B cell (primary cell): Measurements from ENCODE around the gene PHF20. TPM values are rescaled to one million over a fixed set of nuclear protein-coding genes. Genes with fewer than 3 reads are reported as not detected.
"Not testable (repeated sequence)": the region's sequence is repeated elsewhere in the genome, so short reads cannot be mapped to it uniquely, and the experiment has no call there.

Experiments used
- ATAC-seq: fragments of 200-7000 bp; cut with Tn5 transposase; one replicate; pipeline ENCODE4 v1.10.0; 2021; ENCODE audit warnings: low read depth, mild to moderate bottlenecking, moderate number of reproducible peaks, moderate library complexity
- CTCF ChIA-PET: fragments of 350-600 bp; sonication (Branson Sonifier 250); formaldehyde crosslinking; loops from one replicate; lab custom pipeline; 2021; ENCODE audit warnings: antibody characterized with exemption, inconsistent platforms; lab: Charles Lee
- POLR2A ChIA-PET: fragments of 350-600 bp; sonication (Branson Sonifier 250); formaldehyde crosslinking; loops from one replicate; lab custom pipeline; 2021; ENCODE audit warnings: antibody characterized with exemption; lab: Charles Lee
- DNase-seq: peaks from one replicate; pipeline ENCODE4 v3.0.0; 2013
- H2AFZ ChIP-seq: 2 replicates; pipeline ENCODE4 v1.6.1; 2012; ENCODE audit warnings: mild to moderate bottlenecking, low read depth, low read length; ENCODE audit not compliant: insufficient read depth, poor library complexity, severe bottlenecking
- H3K27ac ChIP-seq, 2 donors: 1 replicate in 1 of 2; 2 replicates in 1 of 2; pipeline ENCODE4 v1.5.1; 2012 to 2013; ENCODE audit warnings: low read length in 2 of 2, mild to moderate bottlenecking in 2 of 2, moderate library complexity in 1 of 2
- H3K27me3 ChIP-seq, 4 experiments: fragments of 200-600 bp in 1 of 4; sonication (generic) in 1 of 4; replicated peaks in 1 of 4; 1 replicate in 2 of 4; 2 replicates in 2 of 4; pipeline versions ENCODE4 v1.6.1 to v1.7.0; 2013 to 2016; ENCODE audit warnings: low read length in 3 of 4, mild to moderate bottlenecking in 2 of 4, mixed read lengths in 1 of 4, moderate library complexity in 1 of 4; ENCODE audit not compliant: insufficient read depth in 4 of 4, control insufficient read depth in 3 of 4; ENCODE audit errors: control extremely low read depth in 1 of 4
- H3K36me3 ChIP-seq, 2 experiments: replicated peaks in 1 of 2; 1 replicate in 1 of 2; 2 replicates in 1 of 2; pipeline versions ENCODE4 v1.6.1 to v1.7.1; 2013; ENCODE audit warnings: low read length in 1 of 2; ENCODE audit not compliant: insufficient read depth in 2 of 2, control insufficient read depth in 1 of 2; ENCODE audit errors: control extremely low read depth in 1 of 2, extremely low read depth in 1 of 2
- H3K4me1 ChIP-seq, 2 donors: fragments of 200-600 bp in 1 of 2; sonication (generic) in 1 of 2; 1 replicate in 1 of 2; 2 replicates in 1 of 2; pipeline versions ENCODE4 v1.5.1 to v1.6.1; 2013 to 2017; ENCODE audit warnings: low read length in 2 of 2; ENCODE audit not compliant: control insufficient read depth in 2 of 2, insufficient read depth in 2 of 2
- H3K4me2 ChIP-seq: replicated peaks from 2 replicates; pipeline ENCODE3; 2012; ENCODE audit warnings: mild to moderate bottlenecking, low read depth, low read length; ENCODE audit not compliant: poor library complexity, severe bottlenecking
- H3K4me3 ChIP-seq, 5 experiments: fragments of 200-600 bp in 1 of 5; sonication (generic) in 1 of 5; 1 replicate in 3 of 5; 2 replicates in 2 of 5; pipeline versions ENCODE4 v1.5.1 to v1.7.0; 2011 to 2016; ENCODE audit warnings: low read length in 4 of 5, mild to moderate bottlenecking in 4 of 5, low read depth in 2 of 5, control low read depth in 1 of 5, moderate library complexity in 1 of 5; ENCODE audit not compliant: insufficient read depth in 1 of 5; ENCODE audit errors: control extremely low read depth in 1 of 5, extremely low read depth in 1 of 5
- H3K79me2 ChIP-seq: fragments of 200-600 bp; sonication (generic); one replicate; pipeline ENCODE4 v1.6.0; 2016; ENCODE audit warnings: low read length; ENCODE audit not compliant: control insufficient read depth, insufficient read depth
- H3K9ac ChIP-seq: fragments of 200-600 bp; sonication (generic); 2 replicates; pipeline ENCODE4 v1.6.1; 2017; ENCODE audit warnings: mild to moderate bottlenecking, low read length, moderate library complexity
- H3K9me3 ChIP-seq, 3 donors: one replicate each; pipeline versions ENCODE4 v1.6.1 to v1.7.1; 2013; ENCODE audit warnings: low read length in 2 of 3; ENCODE audit not compliant: control insufficient read depth in 2 of 3, insufficient read depth in 1 of 3; ENCODE audit errors: control extremely low read depth in 1 of 3
- H4K20me1 ChIP-seq: 2 replicates; pipeline ENCODE4 v1.6.0; 2012; ENCODE audit warnings: mild to moderate bottlenecking, low read length; ENCODE audit not compliant: insufficient read depth, control insufficient read depth, poor library complexity, severe bottlenecking
- H3K27ac Mint-ChIP-seq: one replicate; pipeline ENCODE4 v1.8.0; 2021; ENCODE audit warnings: mixed read lengths
- H3K27me3 Mint-ChIP-seq: one replicate; pipeline ENCODE4 v1.8.0; 2021; ENCODE audit warnings: mixed read lengths
- H3K4me1 Mint-ChIP-seq: one replicate; pipeline ENCODE4 v1.8.0; 2021; ENCODE audit warnings: mixed read lengths
- H3K4me3 Mint-ChIP-seq: one replicate; pipeline ENCODE4 v1.8.0; 2021; ENCODE audit warnings: mixed read lengths
- H3K9me3 Mint-ChIP-seq: one replicate; pipeline ENCODE4 v1.8.0; 2022; ENCODE audit warnings: mixed read lengths; ENCODE audit not compliant: insufficient read depth
- EZH2 ChIP-seq: IDR thresholded peaks from 2 replicates; pipeline ENCODE4 v1.6.1; 2012; ENCODE audit warnings: borderline replicate concordance, low read depth, mild to moderate bottlenecking, moderate library complexity, low read length; ENCODE audit not compliant: insufficient read depth, poor library complexity, severe bottlenecking
- WGBS: methylation state at CpG from one replicate; pipeline ENCODE4 v1.1.5; 2013; ENCODE audit warnings: missing lambda C conversion rate; ENCODE audit not compliant: insufficient coverage; 5-methylcytosine and 5-hydroxymethylcytosine counted together
- intact Hi-C: fragments of 100-400 bp; cut with micrococcal nuclease; formaldehyde crosslinking; loops from one replicate; pipeline ENCODE4 v1.10.0; 2022
- polyA plus RNA-seq: library from polyadenylated mRNA; depleted of rRNA; stranded (reverse); fragments of >200 nt; gene quantifications from 2 replicates; pipeline ENCODE4 v1.2.3, GENCODE V29; 2012
- total RNA-seq, 2 donors: library from RNA; stranded (reverse); fragments of 120-200 nt in 1 of 2; gene quantifications; 1 replicate in 1 of 2; 2 replicates in 1 of 2; pipeline versions ENCODE4 v1.2.3 to v1.2.4, GENCODE V29; 2013 to 2022

Gene PHF20
- total and polyA plus RNA-seq, 2 donors (not counting 1 experiment from before 2014, with no cell fraction given), result 53.6 to 92.3 TPM

GRCh38 chr20:35762461-35762860, 9.4 kb upstream of the PHF20 start:
- Histone ChIP-seq H3K9ac (no peak overlapping the region), H3K79me2 (peaks cover 7% of the 10 kb centered on the region), H3K36me3 (no peaks in the 10 kb centered on the region), H2AFZ (no peak overlapping the region), H3K4me1 (peaks cover 11 to 13% of the 10 kb centered on the region in 2 donors), H3K4me2 (no peak overlapping the region), H3K27ac (no peak overlapping the region), H3K27me3 (no peaks in the 10 kb centered on the region), H3K9me3 (peaks cover 0 to 3% (median 0%) of the 10 kb centered on the region in 3 donors), H4K20me1 (no peaks in the 10 kb centered on the region), H3K4me3 (no peak overlapping the region)
- no peak for ATAC-seq
- ChIA-PET CTCF (no interaction called here), POLR2A (no interaction called here)
- H3K4me3 Mint-ChIP-seq, result no peak overlapping the region
- H3K27me3 Mint-ChIP-seq, result no peaks in the 10 kb centered on the region
- H3K27ac Mint-ChIP-seq, result no peak overlapping the region
- intact Hi-C loops, result no loop called here
- no peak for DNase-seq
- 100% methylated on average over 3 of the region's 3 CpGs for WGBS
- peaks cover 8% of the 10 kb centered on the region for H3K4me1 Mint-ChIP-seq
- H3K9me3 Mint-ChIP-seq, result no peaks in the 10 kb centered on the region
- no peak for TF ChIP-seq EZH2

GRCh38 chr20:35764936-35765335, 6.9 kb upstream of the PHF20 start:
- 90% methylated on average over 2 of the region's 2 CpGs for WGBS
- Mint-ChIP-seq H3K4me1 (peaks cover 28% of the 10 kb centered on the region), H3K27ac (peak overlapping the region; percentile 10)
- H3K27me3 ChIP-seq, H3K27me3 Mint-ChIP-seq, H3K4me3 Mint-ChIP-seq, H4K20me1 ChIP-seq, ATAC-seq, H3K4me2 ChIP-seq, H3K9me3 ChIP-seq, H2AFZ ChIP-seq, H3K9ac ChIP-seq, H3K9me3 Mint-ChIP-seq, H3K4me3 ChIP-seq, POLR2A ChIA-PET, intact Hi-C loops, DNase-seq, H3K36me3 ChIP-seq: not testable (repeated sequence)
- CTCF ChIA-PET, result interaction anchor here (0.6 kb wide), 1 partner anchor 21 kb away, joined by 3 read pairs; no protein-coding TSS in a partner anchor
- peaks cover 14% of the 10 kb centered on the region for H3K79me2 ChIP-seq
- peaks cover 35 to 36% of the 10 kb centered on the region in 2 donors for H3K4me1 ChIP-seq
- H3K27ac ChIP-seq, result peak overlapping the region in 1 of 2 donors; percentile 33
